GM18870 (cell line): Measurements from ENCODE around the gene TTC39C.
"Not testable (repeated sequence)": the region's sequence is repeated elsewhere in the genome, so short reads cannot be mapped to it uniquely, and the experiment has no call there.

Source experiments
- ATAC-seq: cut with Tn5 transposase; IDR thresholded peaks from one replicate; pipeline ENCODE4 v1.9.1; 2021; ENCODE audit warnings: moderate library complexity; ENCODE audit not compliant: unreplicated experiment

Gene TTC39C

DNA sequence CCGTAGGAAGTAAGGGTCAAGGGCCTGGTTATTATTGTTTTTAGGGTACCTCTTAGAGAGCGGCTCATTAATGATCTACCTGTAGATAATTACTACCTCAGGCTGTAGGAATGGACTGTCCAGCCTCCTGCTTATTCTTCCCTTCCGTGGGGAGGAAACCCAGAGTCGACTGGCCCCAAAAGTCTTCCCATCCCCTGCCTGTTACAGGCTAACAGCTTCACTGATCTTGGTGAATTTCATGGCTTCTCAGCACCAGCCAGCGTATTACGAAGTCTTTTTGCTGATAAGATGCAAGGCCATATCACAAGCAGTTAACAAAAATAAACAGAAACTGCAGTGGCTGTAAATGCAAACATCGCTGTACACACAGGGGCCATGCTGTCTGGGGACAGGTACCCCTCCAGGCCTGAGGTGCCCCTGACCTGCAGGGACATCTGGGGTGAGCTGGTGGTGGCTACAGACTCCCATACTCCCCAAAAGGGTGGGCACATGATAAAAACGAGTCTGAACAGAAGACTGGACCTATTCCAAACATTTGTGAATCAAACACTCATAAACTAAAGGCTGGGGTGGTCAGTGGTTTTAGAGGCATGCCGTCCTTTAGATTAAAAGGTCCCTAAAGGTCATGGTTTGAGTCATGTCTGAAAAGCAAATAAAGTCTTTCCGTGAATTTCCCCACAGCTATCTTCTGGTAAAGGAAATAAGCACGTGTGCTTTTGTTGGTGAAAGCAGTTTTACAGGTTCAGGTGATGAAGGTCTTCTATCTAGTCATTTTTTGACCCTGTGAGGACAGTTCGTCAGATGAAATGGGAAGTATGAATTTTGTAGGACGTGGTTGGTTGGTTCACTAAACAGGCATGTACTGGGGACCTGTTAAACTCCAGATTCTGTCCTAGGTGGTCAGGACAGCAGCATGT is 36.7 kb downstream of the TTC39C start:
- ATAC-seq: peak; percentile 49

DNA sequence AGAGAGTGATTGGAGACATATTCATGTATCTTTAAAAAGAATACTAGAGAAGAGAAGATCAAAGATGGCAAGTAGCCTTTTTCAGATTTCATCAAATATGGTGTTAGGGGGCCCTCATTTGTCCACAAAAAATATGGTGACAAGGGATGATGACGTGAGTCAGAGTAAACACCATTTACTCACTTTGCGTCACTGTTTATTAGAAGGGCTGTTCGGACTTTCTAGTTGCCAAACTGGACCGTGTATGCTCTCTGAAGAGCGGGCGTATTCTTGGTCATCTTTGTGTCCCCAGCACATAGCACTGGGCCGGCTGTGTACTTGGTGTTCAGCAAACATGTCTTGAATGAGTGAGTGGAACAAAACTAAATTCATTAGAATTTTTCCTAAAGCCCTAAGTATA is 37.5 kb downstream of the TTC39C start:
- no peak for ATAC-seq

DNA sequence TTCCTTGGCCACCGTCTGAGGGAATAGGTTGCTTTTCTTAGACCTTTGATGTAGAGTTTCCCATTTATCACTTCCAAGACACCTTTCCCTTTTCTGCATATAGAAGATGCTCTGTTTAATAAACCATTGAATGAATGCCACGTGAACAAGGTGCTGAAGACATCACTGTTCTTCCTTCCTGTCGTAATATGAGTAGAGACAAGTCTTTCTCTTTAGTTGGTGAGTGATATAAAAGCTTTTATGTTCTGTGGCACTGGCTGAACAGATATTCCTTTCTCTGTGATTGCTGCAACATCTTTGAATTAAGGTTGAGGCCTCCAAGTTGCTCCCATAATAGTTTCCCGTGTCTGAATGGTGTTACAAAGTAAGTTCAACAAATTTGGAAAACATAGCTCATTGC is 38.7 kb downstream of the TTC39C start:
- no peak for ATAC-seq

DNA sequence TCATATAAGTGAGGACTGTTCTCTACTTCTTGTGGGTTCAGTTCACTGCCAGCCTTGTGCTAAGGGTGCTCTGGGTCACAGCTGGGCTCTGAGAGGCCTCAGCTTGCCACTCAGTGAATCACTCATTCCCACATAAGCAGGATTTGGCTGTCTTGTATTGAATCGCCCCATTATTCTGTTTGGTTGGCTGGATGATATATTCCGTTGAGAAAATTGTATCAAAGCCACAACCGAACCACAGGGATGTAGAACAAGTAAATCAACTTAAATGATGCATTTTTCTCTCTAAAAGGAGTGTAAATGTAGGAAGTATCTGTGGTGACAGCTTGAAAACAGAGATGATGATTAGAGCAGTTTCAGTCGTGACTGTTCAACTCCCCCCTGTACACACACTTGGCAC is 39.6 kb downstream of the TTC39C start:
- ATAC-seq: no peak

DNA sequence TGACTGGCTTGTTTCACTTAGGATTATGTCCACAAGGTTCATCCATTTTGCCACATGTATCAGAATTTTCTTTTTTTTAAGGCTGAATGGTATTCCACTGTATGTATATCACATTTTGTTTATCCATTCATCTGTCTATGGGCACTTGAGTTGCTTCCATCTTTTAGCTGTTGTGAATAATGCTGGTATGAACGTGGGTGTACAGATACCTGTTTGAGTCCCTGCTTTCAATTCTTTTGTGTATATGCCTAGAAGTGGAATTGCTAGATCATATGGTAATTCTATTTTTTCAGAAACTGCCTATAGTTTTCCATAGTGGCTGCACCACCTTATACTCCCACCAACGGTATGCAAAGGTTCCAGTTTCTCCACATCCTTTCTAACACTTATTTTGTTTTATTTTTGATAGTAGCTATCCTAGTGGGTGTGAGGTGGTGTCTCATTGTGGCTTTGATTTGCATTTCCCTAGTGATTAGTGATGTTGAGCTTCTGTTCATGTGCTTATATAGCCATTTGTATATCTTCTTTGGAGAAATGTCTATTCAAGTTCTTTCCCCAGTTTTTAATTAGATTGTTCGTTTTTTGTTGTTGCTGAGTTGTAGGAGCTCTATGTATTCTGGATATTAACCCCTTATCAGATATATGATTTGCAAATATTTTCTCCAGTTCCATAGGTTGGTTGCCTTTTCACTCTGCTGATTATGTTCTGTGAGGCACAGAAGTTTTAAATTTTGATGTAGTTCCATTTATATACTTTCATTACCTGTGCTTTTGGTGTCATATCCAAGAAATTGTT is 40.7 kb downstream of the TTC39C start:
- ATAC-seq: peak; percentile 49

GRCh38 chr18:24055878-24056277 is 41.3 kb downstream of the TTC39C start:
- no peak for ATAC-seq

- no peak for ATAC-seq
These were observed 42.0 kb downstream of the TTC39C start for GRCh38 chr18:24056506-24056905.

DNA sequence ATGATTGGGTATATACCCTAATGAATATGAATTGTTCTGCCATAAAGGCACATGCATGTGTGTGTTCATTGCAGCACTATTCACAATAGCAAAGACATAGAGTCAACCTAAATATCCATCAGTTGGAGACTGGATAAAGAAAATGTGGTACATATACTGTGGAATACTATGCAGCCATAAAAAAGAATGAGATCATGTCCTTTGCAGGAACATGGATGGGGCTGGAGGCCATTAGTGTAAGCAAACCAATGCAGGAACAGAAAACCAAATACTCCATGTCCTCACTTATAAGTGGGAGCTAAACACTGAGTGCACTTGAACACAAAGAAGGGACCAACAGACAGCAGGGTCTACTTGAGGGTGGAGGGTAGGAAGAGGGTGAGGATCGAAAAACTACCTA is 43.2 kb downstream of the TTC39C start:
- ATAC-seq: no peak

- not testable (repeated sequence) for ATAC-seq
These were observed 44.8 kb downstream of the TTC39C start for GRCh38 chr18:24059385-24059784.

GRCh38 chr18:24060644-24061043 is 46.1 kb downstream of the TTC39C start:
- ATAC-seq: no peak

DNA sequence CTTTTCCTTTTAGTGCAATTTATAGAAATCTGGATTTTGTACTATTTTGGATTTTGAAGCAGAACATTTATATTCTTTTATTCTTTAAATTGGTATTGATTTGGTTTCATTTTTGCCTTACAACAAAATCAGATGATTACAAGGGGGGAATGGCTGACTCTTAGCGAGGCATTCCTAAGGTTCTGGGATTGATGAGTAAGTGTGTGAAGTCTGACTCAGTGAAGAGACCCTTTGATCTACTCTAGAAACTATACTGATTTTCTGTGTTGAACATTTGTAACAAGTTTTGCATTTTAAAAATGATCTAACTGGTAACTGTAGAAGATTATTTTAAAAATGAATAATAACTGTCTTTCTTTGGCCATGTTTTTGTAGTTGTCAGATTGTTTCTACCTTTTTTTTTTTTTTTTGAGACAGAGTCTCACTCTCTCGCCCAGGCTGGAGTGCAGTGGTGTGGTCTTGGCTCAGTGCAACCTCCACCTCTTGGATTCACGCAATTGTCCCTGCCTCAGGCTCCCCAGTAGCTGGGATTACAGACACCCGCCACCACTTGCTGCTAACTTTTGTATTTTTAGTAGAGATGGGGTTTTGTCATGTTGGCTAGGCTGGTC is 48.7 kb downstream of the TTC39C start:
- no peak for ATAC-seq

GRCh38 chr18:24064391-24065100 is 50.0 kb downstream of the TTC39C start:
- no peak for ATAC-seq

DNA sequence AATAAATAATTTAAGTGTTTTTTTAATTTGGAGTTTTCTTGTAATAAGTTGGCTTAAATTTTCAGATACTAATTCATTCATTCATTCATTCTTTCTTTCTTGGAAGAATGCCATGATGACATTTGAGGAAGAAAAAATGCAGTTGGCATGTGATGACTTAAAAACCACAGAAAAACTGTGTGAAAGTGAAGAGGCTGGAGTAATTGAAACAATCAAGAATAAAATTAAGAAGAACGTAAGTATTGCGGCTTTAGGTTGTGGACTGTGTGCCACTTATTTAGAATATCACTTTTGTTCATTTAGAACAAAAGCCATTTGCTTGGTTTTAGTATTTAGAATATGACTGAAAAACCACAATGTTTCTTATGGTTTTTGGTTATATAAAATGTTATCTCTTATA is 51.4 kb downstream of the TTC39C start:
- ATAC-seq: no peak

DNA sequence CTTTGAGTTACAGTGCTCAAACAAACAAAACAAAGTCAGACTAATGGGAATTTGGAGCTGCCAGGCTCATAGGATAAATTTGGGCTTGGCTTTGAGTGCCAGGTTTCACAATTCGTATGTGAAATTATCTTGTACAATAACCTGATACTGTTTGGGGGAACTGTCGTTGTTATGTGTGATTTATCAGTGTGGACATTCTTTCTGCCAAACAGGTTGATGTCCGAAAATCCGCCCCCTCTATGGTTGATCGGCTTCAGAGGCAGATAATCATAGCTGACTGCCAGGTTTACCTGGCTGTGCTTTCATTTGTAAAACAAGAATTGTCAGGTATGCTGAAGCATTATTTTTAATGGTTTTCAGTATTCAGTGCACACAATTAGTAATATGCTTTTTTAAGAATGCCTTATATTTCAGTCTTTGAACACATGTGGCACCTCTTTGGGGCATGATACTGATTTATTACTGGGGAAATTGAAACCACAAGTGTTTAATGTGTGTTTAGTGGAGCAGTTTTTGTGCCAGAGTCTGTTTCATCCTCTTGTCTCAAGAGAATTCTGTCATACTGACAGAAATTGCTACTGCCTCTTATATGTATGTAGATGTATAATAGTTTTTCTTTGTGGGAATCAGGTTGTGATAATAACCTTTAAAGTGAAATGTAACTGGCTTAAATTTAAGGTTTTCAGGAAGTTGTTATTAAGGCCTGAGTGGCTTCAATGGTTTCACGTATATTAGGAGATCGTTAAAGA is 54.6 kb downstream of the TTC39C start:
- ATAC-seq: no peak

DNA sequence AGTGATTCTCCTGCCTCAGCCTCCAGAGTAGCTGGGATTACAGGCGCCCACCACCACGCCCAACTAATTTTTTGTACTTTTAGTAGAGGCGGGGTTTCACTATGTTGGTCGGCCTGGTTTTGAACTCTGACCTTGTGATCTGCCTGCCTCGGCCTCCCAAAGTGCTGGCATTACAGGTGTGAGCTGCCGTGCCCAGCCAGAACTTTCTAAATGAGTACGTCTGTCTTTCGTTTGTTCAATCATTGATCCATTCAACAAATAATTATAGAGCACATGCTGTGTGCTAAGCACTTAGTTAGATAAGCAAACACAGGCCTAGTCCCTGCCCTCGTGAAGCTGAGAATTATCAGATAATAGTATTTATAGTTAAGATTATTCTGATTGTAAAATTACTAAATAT is 56.5 kb downstream of the TTC39C start:
- no peak for ATAC-seq

DNA sequence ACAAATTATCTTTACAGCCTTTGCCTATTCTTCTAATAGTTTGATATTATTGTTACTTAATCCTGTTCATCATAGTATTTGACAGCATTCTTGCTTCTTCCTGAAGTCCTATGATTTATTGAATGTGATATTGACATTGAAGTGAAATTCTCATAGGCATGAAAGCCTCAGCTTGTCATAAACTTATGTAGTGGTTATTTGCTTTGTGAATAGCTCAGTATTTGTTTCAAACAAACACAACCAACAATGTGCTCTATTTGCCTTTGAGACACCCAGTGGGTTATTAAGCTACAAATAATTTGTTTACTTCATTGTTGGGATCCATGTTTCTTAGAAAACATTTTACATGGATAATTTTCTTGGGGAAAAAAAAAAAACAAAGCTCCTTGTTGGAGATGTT is 57.2 kb downstream of the TTC39C start:
- ATAC-seq: no peak

- no peak for ATAC-seq
These were observed 58.2 kb downstream of the TTC39C start for GRCh38 chr18:24072743-24073142.

- no peak for ATAC-seq
These were observed 59.2 kb downstream of the TTC39C start for GRCh38 chr18:24073791-24074190.

DNA sequence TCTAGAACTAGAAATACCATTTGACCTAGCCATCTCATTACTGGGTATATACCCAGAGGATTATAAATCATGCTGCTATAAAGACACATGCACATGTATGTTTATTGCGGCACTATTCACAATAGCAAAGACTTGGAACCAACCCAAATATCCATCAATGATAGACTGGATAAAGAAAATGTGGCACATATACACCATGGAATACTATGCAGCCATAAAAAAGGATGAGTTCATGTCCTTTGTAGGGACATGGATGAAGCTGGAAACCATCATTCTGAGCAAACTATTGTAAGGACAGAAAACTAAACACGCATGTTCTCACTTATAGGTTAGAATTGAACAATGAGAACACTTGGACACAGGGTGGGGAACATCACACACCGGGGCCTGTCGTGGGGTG is 60.2 kb downstream of the TTC39C start:
- ATAC-seq: not testable (repeated sequence)
